HG02588 (cell line): Measurements from ENCODE around the gene SUSD6.

Source experiments
- ATAC-seq: cut with Tn5 transposase; IDR thresholded peaks from one replicate; pipeline ENCODE4 v1.9.1; 2021; ENCODE audit warnings: mild to moderate bottlenecking, moderate library complexity; ENCODE audit not compliant: unreplicated experiment

Gene SUSD6

DNA sequence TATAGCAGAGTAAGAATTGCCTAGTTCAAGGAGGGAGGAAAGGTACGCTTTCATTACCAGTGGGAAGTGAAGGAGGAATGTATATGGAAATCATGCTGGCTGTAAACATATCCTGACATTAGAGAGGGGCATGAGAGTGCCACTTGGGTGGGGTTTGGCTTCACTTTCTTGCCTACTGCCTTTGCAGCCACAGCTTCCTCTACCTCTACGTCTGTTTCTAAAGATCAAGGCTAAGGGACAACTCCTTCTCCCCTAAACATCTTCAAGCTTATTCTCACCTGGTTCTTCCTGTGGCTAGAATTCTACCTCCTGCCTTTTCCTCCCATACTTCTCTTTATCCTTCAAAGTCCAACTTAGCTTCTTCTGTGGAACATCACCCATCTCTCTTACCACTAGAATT lies 58.0 kb downstream of the SUSD6 start:
- ATAC-seq, result no peak

DNA sequence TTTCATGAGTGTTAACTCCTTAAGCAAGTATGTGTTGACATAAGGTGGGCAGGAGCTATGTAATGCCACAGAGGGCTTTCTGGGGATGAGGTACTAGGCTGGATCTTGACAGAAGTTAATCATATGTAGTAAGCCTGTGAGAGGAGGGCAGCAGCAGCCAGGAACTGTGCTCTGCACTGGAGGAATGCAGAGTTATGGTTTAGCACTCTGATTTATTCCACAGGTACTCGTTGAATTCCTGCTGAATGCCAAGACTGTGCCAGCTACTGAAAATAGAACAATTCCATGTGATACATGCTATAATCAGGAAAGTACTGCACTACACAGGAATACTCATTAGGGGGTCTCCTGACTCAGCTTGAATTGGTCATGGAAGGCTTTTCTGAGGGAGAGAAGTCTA lies 58.7 kb downstream of the SUSD6 start:
- no peak for ATAC-seq

DNA sequence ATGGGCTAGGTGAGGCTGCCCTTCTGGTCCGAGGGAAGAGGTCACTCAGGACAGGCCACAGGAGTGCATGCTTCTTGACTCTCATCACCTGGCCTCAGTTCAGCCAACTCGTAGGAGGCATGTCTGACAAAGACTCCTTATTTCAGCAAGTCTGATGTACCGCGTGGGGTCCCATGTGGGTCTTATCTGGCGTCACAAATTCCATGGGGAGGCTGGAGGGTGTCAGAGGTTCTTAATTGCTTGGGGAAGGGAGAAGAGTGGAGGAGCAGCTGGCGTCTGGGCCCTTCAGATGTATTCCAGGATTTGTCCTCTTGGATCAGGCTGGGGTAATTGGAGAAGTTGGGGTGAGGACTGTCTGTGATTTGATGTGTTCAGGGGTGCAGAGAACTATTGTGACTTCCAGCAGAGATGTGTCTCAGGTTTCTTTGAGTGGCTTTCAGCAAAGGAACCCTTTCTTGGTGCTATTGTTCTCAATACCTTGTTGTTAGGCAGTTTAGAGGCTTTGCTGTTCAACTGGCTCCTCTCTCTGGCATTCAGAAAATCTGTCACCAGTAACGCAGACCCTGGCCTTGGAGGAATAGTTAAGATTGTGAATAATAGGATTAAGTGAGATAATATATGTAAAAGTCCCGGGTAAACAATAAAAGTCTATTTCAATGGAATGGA lies 60.1 kb downstream of the SUSD6 start:
- no peak for ATAC-seq

DNA sequence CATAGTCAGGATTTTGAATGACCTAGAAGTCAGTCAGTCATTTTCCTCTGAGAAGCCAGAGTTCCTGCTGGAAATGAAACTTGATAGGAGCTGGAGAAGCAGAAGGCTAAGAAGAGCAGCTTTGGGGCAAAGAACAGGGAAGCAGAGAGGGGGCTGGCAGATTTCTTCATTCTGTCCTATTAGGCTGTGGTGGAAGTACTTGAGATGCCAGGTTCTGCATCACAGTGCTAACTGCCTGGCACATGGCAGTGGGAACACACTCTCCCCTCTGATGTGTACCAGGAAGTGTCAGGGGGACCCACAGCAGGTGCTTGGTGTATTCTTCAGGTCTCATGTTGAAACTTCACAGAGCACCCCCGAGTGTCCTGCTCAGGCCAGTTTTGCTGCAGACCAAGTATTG lies 61.0 kb downstream of the SUSD6 start:
- no peak for ATAC-seq

DNA sequence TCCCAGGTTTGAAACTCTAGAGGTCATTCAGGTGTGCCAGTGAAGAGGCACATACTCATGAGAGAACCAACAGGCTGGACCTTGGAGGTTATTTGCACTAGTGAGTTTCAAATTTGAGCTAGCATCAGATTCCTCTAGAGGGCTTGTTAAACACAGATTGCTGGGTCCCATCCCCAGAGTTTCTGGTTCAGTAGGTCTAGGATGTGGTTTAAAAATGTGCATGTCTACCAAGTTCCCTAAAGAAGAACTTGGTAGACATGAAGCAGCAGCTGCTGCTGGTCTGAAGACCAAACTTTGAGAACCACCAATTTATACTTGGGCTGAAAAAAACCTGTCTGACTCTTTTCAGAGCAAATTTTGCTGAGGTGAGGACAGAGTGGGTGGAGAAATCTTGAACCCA lies 61.7 kb downstream of the SUSD6 start:
- no peak for ATAC-seq

DNA sequence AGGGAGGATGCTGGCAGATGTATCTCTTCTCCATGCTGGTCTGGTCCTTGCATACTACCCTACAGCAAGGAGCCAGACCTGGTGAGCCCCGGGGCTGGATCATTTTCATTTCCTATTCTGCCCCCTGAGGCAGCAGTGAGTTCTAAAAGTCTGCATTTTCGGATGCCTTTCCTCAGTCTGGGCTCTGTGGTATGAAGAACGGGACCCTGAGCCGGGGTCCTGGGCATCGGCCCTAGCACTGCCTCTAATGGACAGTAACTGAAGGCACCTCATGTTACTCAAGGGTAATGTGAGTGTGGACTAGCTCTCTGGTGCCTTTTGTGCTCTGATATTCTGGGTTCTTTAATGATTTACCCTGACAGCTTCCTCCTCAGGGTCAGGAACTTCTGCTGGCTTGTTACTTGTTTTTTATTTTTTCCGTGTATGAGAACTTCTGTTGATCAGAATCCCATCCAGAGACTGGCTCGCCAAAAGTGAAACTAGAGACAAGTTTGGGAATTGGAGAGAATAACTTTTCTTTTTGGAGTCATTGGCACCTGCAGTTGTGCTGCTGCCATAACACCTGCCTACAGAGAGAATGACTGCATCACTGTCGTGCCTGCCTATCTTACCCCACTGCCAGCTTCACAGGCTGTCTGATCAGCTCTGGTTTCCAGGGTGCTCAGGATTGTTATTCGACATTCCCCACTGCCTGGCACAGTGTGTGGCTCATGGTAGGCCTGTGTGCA lies 62.3 kb downstream of the SUSD6 start:
- no peak for ATAC-seq

DNA sequence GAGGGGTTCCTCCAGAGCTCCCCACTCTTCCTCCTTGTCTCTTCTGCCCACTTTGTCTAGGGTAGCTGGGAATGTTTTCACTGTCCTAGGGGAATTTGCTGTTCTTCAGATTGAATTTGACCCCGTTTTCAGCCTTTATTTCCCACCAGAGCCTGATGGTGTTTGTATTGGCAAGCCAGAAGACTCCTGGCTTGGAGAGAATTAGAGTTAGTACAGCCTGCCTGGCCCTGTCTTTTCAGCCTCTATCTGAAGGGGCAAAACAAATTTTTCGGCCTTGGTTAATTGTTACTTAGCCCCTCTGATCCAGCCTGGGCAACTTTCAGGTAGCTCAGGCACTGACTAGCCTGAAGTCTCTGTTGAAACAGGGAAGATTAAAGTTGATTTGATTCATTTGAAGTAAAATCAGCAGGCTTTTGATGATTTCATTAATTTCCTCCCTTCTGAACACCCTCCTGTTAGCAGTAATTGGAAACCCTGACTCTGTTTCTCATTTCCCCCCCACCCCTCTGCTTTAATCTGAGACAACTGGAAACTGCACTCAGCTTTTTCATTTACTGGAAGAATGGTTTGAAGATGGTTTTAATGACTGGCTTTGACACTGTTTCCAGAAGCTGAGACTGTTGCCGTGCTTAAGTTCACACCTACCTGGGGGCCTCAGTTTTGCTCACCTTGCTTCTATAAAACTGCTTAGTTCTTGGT lies 63.3 kb downstream of the SUSD6 start:
- no peak for ATAC-seq

DNA sequence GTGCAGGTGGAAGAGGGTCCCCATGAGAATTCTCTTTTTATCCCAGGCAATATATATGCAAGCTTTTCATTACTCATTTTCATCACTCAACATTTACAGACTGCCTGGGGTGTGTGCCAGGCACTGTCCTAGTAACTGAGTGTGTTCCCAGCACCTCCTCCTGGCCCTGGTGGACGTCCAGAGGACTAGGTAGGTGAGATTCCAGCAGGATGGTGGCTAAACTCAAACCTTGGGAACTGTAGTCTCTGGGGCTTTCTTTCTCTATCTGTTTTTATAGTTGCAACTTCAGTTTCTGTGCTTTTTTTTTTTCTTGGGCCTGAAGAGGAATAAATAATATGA lies 63.8 kb downstream of the SUSD6 start:
- ATAC-seq, result no peak

DNA sequence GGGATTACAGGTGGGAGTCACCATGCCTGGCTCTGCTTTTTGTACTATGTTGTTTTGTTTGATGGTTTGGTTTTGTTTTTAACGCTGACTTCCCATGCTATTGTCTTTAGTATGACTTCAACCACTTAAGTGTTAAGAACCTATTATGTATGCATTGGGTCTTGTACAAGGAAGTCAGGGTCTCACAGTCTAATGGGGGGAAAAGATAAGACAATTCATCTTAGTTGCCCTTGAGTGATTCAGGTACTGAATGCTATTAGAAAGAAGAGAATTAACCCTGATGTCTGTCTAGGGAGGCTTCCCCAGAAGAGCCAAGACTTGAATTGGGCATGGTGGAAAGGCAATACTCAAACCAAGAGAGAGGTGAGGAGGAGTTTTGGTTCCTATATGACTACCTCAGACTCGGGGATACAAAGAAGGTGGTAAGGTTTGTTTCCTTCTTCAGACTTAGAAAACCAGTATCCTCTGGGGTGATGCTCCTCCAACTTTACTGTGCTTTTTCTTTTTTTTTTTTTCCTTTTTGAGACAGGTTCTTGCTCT lies 64.6 kb downstream of the SUSD6 start:
- ATAC-seq, result peak; percentile 77

DNA sequence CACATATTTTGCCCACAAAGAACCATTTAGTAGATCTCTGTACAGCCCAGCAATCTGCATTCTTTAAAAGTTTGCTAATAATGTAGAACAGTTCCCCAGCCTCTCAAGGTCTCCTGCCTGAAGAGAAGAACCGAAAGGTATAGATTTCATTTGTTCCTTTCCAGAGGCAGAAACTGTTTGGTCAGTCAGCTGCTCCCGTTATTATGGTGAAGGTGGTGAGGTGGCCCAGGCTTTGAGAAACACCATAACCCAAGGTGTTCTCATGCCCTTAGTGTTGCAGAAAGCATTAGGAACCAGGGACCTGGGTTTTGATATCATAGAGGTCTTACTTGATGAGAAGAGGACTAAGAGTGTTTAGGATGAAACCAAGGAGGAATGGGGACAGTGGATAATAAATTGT lies 65.3 kb downstream of the SUSD6 start:
- no peak for ATAC-seq

DNA sequence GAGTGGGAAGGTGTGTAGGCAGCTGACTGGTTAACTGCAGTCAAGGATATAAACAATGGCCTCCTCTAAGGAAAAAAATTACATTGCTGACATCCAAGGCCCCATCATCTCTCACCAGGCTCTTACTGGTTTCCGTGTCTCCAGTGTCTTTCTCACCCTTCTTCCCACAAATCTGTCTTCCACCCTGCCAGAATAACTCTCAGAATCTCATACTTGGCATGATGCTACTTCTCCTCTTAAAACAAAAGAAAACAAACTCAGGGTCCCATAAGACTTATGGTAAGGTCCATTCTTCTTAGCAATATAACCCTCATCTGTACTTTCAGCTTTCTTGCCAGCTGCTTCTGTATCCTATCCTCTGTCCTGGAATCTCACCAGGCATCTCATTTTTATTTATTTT lies 68.9 kb downstream of the SUSD6 start:
- no peak for ATAC-seq

DNA sequence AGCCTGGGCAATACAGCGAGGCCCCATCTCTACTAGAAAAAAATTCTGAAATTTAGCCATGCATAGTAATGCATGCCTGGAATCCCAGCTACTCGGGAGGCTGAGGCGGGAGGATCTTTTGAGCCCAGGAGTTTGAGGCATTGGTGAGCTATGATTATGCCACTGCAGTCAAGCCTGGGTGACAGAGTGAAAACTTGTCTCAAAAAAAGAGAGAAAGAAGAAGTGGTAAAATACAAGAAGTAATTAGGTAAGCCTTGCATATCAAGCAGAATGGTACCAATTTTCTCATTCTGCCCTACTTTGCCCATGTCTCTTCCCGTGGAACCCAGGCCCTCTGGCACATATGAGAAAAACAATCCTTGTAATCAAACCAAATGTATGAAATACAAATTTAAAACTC lies 70.7 kb downstream of the SUSD6 start:
- no peak for ATAC-seq

DNA sequence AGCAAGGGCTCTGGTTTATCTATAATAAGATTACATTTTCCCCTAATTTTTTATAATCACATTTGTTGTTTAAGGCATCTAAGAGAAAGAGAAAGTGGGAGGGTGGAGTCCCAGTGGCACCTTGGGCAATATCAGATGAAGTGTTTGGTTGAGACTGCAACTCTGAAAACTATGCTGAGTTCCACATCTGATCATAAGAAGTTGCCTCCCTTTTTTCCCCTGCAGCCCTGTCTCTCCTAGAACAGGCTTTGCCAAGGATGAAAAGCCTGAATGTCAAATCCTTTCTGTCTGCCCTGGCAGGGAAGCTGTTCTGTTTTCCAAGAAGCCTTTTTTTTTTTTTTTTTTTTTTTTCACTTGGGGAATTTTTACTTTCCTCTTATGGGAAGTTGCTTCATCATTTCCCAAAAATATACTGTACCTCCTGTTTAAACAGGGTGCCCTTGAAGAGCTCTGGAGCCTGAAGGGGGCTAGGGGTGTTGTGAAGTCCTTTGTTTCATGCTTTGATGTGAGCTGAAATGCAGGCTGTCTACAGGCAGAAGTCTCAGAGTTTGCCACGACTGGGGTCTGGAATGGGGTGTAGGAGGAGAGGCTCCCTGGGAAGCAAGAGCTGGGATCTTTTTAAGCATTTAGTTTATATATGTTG lies 71.3 kb downstream of the SUSD6 start:
- no peak for ATAC-seq

DNA sequence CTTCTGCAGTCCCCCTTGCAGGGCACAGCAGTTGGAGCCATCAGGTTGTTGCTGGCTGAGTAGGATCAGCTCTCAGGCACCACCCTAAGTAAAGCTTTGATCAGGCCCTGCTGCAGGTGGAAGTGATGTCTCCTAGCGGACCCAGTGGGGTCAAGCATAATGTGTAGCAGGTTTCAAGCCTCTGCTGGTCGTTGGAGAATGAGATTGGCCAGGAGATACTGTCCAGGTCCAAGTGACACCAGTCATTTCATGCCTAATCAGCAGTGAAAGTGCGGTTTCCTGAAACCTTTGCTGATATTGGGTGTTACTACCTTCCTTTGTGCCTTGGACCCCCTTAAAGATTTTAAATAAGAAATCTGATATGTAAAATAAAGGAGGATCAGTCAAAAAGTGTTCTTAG lies 72.6 kb downstream of the SUSD6 start:
- ATAC-seq, result no peak

DNA sequence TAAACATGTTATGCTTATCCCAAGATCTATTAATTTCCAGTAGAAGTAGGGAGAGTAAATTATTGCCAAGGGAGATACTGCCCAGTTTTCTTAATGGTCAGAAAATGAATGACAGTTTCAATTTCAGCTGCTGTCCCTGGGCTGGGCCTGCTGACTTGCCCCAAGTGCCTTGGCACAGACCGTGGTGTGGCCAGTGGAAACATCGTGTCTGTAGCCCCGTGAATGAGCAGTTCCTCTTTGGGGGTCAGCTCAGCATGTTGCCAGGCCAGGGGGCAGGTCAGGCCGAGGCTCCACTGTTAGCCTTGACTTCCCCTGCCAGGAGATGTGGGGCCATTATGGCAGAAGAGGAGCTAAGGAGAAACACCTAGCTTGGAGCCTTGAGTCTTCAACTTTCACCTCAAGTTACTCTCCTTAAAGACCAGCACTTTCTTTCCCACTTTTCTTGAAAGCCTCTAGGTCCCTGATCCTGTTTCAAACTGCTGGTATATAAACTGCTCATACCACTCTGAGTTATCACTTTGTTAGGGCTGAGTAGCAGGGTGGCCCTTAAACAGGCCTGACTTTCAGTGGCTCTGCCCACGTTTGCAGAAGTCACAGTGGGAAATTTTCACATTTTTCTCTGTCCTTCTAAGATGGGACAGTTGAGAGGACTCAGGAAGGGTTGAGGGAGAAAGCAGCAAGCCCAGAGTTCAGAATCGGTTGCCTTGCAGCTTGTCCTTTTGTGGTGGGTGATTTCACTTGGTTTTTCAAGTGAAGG lies 73.2 kb downstream of the SUSD6 start:
- ATAC-seq, result no peak

DNA sequence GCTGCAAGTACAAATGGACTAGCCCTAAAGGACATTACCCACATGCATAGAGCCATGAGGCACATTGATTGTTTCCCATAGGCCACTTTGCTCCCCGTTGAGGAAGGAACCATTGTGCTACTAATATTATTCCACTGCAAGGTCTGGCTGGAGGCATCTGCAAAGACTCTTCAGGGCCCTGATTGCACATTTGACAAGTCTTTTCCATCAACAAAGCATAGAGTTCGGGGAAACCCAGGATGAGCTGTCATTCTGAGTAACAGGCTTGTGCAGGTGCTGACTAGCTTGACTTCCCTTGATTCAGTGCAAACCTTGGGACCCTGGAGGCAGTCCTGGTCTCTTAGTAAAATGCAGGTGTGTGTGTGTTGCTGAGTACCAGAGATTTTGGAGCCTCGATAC lies 73.8 kb downstream of the SUSD6 start:
- no peak for ATAC-seq

DNA sequence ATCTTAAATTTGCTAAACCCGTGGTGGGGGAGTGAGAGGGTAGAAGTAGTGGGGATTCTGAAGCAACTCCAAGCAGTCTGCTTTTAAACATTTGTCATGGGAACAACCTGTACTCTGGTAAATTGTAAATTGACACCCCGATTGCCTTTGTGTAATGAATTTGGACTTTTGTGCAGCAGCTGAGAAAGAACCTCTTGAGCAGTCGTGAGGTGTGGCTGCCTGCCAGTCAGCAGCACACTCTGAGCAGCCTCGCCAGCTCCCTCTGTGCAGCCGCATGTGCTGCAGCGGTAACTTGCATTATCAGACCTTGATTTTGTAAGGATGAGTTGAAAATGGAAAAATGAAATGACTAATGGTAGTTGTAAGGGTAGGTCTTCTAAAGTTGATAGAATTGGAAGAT lies 74.3 kb downstream of the SUSD6 start:
- no peak for ATAC-seq

DNA sequence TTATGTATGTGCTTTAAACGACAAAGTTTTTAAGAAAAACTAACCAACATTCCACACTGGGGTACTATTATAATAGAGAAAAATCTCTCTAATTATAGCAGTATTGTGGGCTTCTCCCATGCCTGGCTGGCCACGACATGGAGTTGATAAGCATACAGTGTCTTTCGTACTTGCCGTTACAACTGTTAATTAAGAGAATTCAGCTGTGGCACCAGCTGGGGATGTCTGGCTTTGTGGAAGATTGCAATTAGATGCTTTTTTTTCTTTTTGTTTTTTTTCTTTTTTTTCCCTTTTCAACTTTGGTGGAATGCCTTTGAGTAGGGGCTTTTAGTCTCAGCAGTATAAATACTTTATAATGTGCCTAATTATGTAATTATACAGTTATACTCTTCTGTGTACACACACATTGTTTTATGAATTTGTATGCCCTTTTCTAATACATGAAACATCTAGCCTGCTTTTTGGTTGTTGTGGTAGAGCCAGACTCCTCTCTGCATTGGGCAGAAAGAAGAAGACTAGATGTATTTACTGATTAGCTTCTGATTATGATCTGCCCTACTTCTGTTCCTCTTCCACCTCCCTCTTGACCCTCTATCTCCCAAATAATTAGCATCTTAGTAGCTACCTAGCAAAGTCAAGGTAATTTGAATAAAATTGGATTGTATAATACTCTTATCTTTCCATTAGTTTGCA lies 76.4 kb downstream of the SUSD6 start:
- no peak for ATAC-seq

DNA sequence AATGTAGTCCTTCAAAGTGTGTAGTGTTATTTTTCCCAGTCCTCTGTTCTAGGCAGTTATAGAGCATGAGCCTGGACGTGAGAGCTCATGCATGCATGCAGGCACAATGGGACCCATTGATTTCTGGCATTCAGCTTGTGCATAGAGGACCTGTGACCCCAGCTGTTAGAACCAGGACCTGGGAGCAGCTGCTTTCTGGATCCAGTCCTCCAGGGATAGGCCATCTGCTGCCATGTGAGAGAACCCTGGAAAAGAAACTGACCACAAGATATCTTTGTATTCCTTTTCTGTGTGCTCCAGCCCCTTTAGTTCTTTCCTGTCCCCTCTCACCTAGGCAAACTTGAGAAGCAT lies 76.9 kb downstream of the SUSD6 start:
- ATAC-seq, result no peak

DNA sequence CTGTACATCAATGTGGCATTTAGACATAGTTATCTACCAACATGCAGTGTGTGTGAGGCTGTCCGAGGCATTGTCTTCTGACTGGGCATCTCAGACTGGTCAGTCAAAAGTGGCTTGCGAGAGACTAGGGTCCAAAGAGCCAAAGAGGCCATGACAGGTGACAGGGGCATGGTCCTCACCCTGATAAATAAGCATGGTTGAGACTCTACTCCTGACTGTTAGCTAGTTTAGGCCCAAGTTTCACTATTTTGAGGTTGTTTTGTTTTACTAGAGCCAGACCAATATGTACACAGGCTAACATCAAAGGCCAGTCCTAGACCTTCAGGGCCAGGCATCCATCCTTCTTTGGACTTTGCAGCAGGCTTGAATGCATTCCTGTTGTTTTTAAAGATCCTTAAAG lies 78.6 kb downstream of the SUSD6 start:
- ATAC-seq, result no peak
